A549 (cell line): ENCODE measurements around the gene DCAF4. TPM values are rescaled to one million over a fixed set of nuclear protein-coding genes. Genes with fewer than 3 reads are reported as not detected.
A peak's percentile ranks its signal among the peaks of the same experiment; 100 is the strongest.

Source experiments
- ATAC-seq, 2 experiments: fragments of 200-7000 bp in 1 of 2; fragments of >200 bp in 1 of 2; cut with Nextera tagmentation in 1 of 2; cut with Tn5 transposase in 1 of 2; 3 replicates each; pipeline versions ENCODE4 v1.8.0 to v1.9.1; 2018 to 2020; ENCODE audit warnings: mild to moderate bottlenecking in 1 of 2, moderate library complexity in 1 of 2
- CTCF ChIA-PET: fragments of 300-600 bp; sonication (Branson Sonifier 250); formaldehyde crosslinking; extraction: SDS; loops from one replicate; lab custom pipeline; 2021; ENCODE audit warnings: antibody characterized with exemption, inconsistent platforms; lab: Yijun Ruan, JAX
- POLR2A ChIA-PET: fragments of 350-600 bp; formaldehyde crosslinking; extraction: SDS; loops from one replicate; lab custom pipeline; 2021; ENCODE audit warnings: antibody characterized with exemption, inconsistent platforms; lab: Yijun Ruan, JAX
- DNase-seq, 2 experiments: peaks; one replicate each; pipeline versions ENCODE4 v3.0.0 to v3.0.0-alpha.2; 2011 to 2016; ENCODE audit warnings: low read depth in 1 of 2, low spot score in 1 of 2
- FAIRE-seq: peaks from 2 replicates; lab custom pipeline; 2011; peaks lifted over from hg19 to GRCh38; lab: Jason Lieb, UNC
- H3K27ac ChIP-seq, 2 experiments: fragments of >200 bp; sonication (Bioruptor Twin); formaldehyde crosslinking; 3 replicates each; pipeline ENCODE4 v1.5.1; 2016 to 2017
- H3K4me1 ChIP-seq: fragments of >200 bp; sonication (Bioruptor Twin); formaldehyde crosslinking; 3 replicates; pipeline ENCODE4 v1.6.1; 2016
- H3K4me2 ChIP-seq: fragments of >200 bp; sonication (Bioruptor Twin); formaldehyde crosslinking; 3 replicates; pipeline ENCODE4 v1.6.1; 2016
- H3K4me3 ChIP-seq: fragments of >200 bp; sonication (Bioruptor Twin); formaldehyde crosslinking; 3 replicates; pipeline ENCODE4 v1.5.1; 2016
- H3K9me3 ChIP-seq: fragments of >200 bp; sonication (Bioruptor Twin); formaldehyde crosslinking; 3 replicates; pipeline ENCODE4 v1.6.1; 2016
- CBX2 ChIP-seq: fragments of 200-600 bp; sonication (generic); IDR thresholded peaks from 2 replicates; pipeline ENCODE4 v1.6.1; 2016; ENCODE audit warnings: low read depth, mild to moderate bottlenecking, borderline replicate concordance
- CEBPB ChIP-seq, 2 experiments: fragments of >200 bp in 1 of 2; sonication (Bioruptor Twin) in 1 of 2; formaldehyde crosslinking in 1 of 2; IDR thresholded peaks; 2 replicates each; pipeline ENCODE4 v1.6.1; 2012 to 2016
- CHD4 ChIP-seq: fragments of 200-600 bp; sonication (generic); IDR thresholded peaks from 2 replicates; pipeline ENCODE4 v1.6.1; 2016; ENCODE audit warnings: antibody characterized with exemption, mild to moderate bottlenecking, borderline replicate concordance
- EHMT2 ChIP-seq: fragments of 200-600 bp; sonication (generic); IDR thresholded peaks from 2 replicates; pipeline ENCODE4 v1.6.1; 2016; ENCODE audit warnings: antibody characterized with exemption, low read depth, mild to moderate bottlenecking, moderate library complexity
- GATA3 ChIP-seq: IDR thresholded peaks from 2 replicates; pipeline ENCODE4 v1.6.1; 2012; ENCODE audit warnings: borderline replicate concordance
- HOXA7 ChIP-seq: fragments of 250-450 bp; sonication (Bioruptor Pico); IDR thresholded peaks from 2 replicates; pipeline ENCODE4 v1.5.0; 2020; ENCODE audit warnings: mild to moderate bottlenecking, moderate library complexity
- HOXB5 ChIP-seq: fragments of 250-450 bp; sonication (Bioruptor Pico); IDR thresholded peaks from 2 replicates; pipeline ENCODE4 v1.5.0; 2020; ENCODE audit warnings: mild to moderate bottlenecking, moderate library complexity
- JUN ChIP-seq, 2 experiments: fragments of >200 bp; sonication (Bioruptor Twin); formaldehyde crosslinking; IDR thresholded peaks; 2 replicates in 1 of 2; 3 replicates in 1 of 2; pipeline ENCODE4 v1.6.1; 2016 to 2017
- MAFK ChIP-seq: fragments of 450-650 bp; IDR thresholded peaks from 2 replicates; pipeline ENCODE4 v1.6.1; 2014; ENCODE audit not compliant: partially characterized antibody
- MYC ChIP-seq: IDR thresholded peaks from 2 replicates; pipeline ENCODE4 v1.6.1; 2012; ENCODE audit warnings: mild to moderate bottlenecking, inconsistent platforms, low read length, improper control_type of control experiment, borderline replicate concordance
- POLR2A ChIP-seq: IDR thresholded peaks from 2 replicates; pipeline ENCODE4 v1.6.1; 2012; ENCODE audit warnings: mild to moderate bottlenecking, low read length
- POLR2AphosphoS2 ChIP-seq: conservative IDR thresholded peaks from 2 replicates; pipeline ENCODE4 v1.6.1; 2012; ENCODE audit warnings: low read length, improper control_type of control experiment, inconsistent platforms
- RARB ChIP-seq: fragments of 250-450 bp; sonication (Bioruptor Pico); IDR thresholded peaks from 2 replicates; pipeline ENCODE4 v1.8.0; 2021; ENCODE audit warnings: mild to moderate bottlenecking, moderate library complexity
- TFCP2L1 ChIP-seq: fragments of 250-450 bp; sonication (Bioruptor Pico); IDR thresholded peaks from 2 replicates; pipeline ENCODE4 v1.5.0; 2021; ENCODE audit warnings: mild to moderate bottlenecking
- TP53 ChIP-seq: fragments of 250-450 bp; sonication (Bioruptor Pico); IDR thresholded peaks from 2 replicates; pipeline ENCODE4 v1.5.0; 2021; ENCODE audit warnings: mild to moderate bottlenecking, moderate library complexity
- ZFP36 ChIP-seq: fragments of 450-650 bp; IDR thresholded peaks from 2 replicates; pipeline ENCODE4 v1.6.1; 2014; ENCODE audit warnings: borderline replicate concordance; ENCODE audit not compliant: partially characterized antibody
- ZNF302 ChIP-seq: fragments of 250-450 bp; sonication (Bioruptor Pico); IDR thresholded peaks from 2 replicates; pipeline ENCODE4 v1.9.0; 2021; ENCODE audit warnings: inconsistent platforms, mild to moderate bottlenecking, moderate library complexity
- WGBS: methylation state at CpG from one replicate; pipeline ENCODE4 v1.1.6; 2017; ENCODE audit errors: missing lambda C conversion rate; 5-methylcytosine and 5-hydroxymethylcytosine counted together
- polyA plus RNA-seq, 4 experiments: library from polyadenylated mRNA; depleted of rRNA in 3 of 4; stranded (reverse); fragments of >200 nt; fragmentation: RNase III in 1 of 4; extraction: RNeasy Plus Mini Kit Qiagen cat#74134 plus additional on column Dnase treatment in 1 of 4; gene quantifications; 2 replicates in 3 of 4; 3 replicates in 1 of 4; pipeline ENCODE4 v1.2.3, GENCODE V29; 2011 to 2017
- TF ChIP-seq, protein P1 (sequence below): fragments of >200 bp; sonication (Bioruptor Twin); formaldehyde crosslinking; IDR thresholded peaks from 2 replicates; pipeline ENCODE4 v1.6.1; 2016
- TF ChIP-seq, protein P2 (sequence below): fragments of 450-650 bp; IDR thresholded peaks from 2 replicates; pipeline ENCODE4 v1.6.1; 2014; ENCODE audit warnings: antibody characterized with exemption
- TF ChIP-seq, protein P3 (sequence below): fragments of 250-450 bp; sonication (Bioruptor Pico); IDR thresholded peaks from 2 replicates; pipeline ENCODE4 v1.5.0; 2020; ENCODE audit warnings: low read depth, mild to moderate bottlenecking, moderate library complexity
- TF ChIP-seq, protein P4 (sequence below): fragments of >200 bp; sonication (Bioruptor Twin); formaldehyde crosslinking; IDR thresholded peaks from 3 replicates; pipeline ENCODE4 v1.5.1; 2016
- TF ChIP-seq, protein P5 (sequence below): fragments of >200 bp; sonication (Bioruptor Twin); formaldehyde crosslinking; IDR thresholded peaks from 3 replicates; pipeline ENCODE4 v1.6.1; 2016
- TF ChIP-seq, protein P6 (sequence below): IDR thresholded peaks from 2 replicates; pipeline ENCODE4 v1.6.1; 2012; ENCODE audit warnings: low read depth, borderline replicate concordance

Gene DCAF4
- polyA plus RNA-seq, 2 of the 4 experiments (the other 2 are of a cell fraction): 18.4 to 22.4 TPM

DNA sequence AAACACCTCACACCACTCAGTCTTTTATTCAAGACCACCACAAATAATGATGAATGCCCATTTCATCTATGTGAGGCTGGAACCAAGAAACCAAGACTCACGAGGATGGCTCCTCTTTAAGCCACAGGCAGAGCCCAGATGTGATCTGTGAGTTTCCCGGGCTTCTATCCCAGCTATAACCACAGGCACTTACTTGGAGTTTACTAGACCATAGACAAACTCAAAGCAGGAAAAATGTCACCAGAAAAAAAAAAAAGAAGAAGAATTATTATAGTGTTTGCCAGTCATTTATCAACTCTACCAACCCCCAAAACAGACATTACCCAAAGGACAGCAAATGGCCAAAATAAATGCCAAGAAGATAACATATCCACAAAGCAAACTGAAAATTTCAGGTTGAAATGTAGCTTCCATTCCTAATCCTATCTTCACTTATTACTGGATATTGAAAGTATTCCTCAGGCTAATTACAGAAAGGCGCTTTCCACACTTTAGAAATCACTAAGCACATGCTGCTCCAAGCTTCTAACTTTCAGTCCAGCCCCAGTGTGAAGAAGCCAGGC lies 56.0 kb downstream of the DCAF4 start:
- no peak overlapping the region for H3K27ac ChIP-seq
- no peaks in the 10 kb centered on the region for H3K9me3 ChIP-seq
- no peaks in the 10 kb centered on the region for H3K4me1 ChIP-seq
- 91% methylated on average over 3 of the region's 3 CpGs for WGBS
- TF ChIP-seq POLR2AphosphoS2: no peak
- no peak for TF ChIP-seq MYC
- TF ChIP-seq, protein P1, sequence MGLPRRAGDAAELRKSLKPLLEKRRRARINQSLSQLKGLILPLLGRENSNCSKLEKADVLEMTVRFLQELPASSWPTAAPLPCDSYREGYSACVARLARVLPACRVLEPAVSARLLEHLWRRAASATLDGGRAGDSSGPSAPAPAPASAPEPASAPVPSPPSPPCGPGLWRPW: no peak
- no peak for TF ChIP-seq RARB (CRISPR knock-in tag)
- no peak for TF ChIP-seq TP53 (CRISPR knock-in tag)
- TF ChIP-seq ZNF302 (CRISPR knock-in tag): no peak
- TF ChIP-seq EHMT2: no peak
- no peak for TF ChIP-seq ZFP36
- TF ChIP-seq, protein P2, sequence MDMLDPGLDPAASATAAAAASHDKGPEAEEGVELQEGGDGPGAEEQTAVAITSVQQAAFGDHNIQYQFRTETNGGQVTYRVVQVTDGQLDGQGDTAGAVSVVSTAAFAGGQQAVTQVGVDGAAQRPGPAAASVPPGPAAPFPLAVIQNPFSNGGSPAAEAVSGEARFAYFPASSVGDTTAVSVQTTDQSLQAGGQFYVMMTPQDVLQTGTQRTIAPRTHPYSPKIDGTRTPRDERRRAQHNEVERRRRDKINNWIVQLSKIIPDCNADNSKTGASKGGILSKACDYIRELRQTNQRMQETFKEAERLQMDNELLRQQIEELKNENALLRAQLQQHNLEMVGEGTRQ: no peak
- no peak for TF ChIP-seq GATA3
- no peak for DNase-seq
- FAIRE-seq: no peak
- no peak overlapping the region for H3K4me3 ChIP-seq
- CTCF ChIA-PET: interaction anchor here (3.8 kb wide), 1 partner anchor 34 kb away, joined by 15 read pairs; no protein-coding TSS in a partner anchor
- H3K4me2 ChIP-seq: no peak overlapping the region
- POLR2A ChIA-PET: no interaction called here
- no peak for ATAC-seq

DNA sequence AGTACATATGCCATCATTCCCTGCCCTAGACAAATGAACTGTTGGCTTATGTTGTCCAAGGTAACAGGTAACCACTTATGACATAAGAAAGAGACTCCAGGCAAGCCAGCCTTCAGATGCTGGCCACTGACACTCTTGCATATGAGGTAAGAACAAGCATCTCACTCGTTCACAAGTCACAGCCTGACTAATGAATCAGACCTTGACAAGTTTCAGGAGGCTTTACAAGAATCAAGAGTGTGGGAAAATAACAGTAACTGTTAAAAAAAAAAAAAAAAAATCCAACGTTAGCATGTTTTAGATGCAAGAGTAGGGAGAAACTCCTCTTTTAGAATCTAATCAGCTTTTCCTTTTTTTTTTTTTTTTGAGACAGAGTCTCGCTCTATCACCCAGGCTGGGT lies 60.0 kb downstream of the DCAF4 start:
- CTCF ChIA-PET: interaction anchor here (0.7 kb wide), 1 partner anchor 11 kb away, joined by 4 read pairs; no protein-coding TSS in a partner anchor
- Histone ChIP-seq H3K4me1 (no peaks in the 10 kb centered on the region), H3K9me3 (no peaks in the 10 kb centered on the region), H3K27ac (no peak overlapping the region), H3K4me2 (no peak overlapping the region), H3K4me3 (no peak overlapping the region)
- TF ChIP-seq MAFK (peak; percentile 69), TFCP2L1 (CRISPR knock-in tag) (no peak)
- POLR2A ChIA-PET: no interaction called here
- DNase-seq: no peak
- WGBS: 53% methylated on average over 3 of the region's 3 CpGs
- ATAC-seq: no peak
- FAIRE-seq: no peak

DNA sequence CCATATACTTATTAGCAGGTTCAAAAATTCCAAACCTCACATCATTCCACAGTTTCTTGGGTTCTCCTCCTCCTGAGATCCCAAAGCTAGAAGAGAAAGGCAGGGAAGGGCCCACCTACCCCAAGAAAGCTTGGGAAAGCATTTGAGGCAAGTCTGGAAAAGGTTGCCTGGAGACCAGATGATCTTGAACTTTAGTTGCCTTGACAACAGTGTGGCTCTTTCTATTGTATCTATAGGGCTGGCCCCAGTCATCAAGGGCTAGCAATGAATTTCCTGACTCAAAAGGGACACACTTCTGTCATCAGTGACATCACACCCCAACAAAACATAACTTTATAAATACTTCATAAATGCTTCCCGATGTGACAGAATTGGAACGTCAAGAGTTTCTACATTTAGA lies 60.6 kb downstream of the DCAF4 start:
- no peak for ATAC-seq
- Histone ChIP-seq H3K4me1 (no peaks in the 10 kb centered on the region), H3K4me2 (no peak overlapping the region), H3K27ac (no peak overlapping the region), H3K4me3 (no peak overlapping the region), H3K9me3 (no peaks in the 10 kb centered on the region)
- ChIA-PET CTCF (no interaction called here), POLR2A (no interaction called here)
- no peak for TF ChIP-seq HOXB5 (CRISPR knock-in tag)
- TF ChIP-seq POLR2AphosphoS2: no peak
- TF ChIP-seq, protein P3, sequence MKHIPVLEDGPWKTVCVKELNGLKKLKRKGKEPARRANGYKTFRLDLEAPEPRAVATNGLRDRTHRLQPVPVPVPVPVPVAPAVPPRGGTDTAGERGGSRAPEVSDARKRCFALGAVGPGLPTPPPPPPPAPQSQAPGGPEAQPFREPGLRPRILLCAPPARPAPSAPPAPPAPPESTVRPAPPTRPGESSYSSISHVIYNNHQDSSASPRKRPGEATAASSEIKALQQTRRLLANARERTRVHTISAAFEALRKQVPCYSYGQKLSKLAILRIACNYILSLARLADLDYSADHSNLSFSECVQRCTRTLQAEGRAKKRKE (CRISPR knock-in tag): no peak
- TF ChIP-seq, protein P2: no peak
- no peak for TF ChIP-seq JUN (IDR thresholded peaks at IDR 0.05)
- TF ChIP-seq CEBPB (IDR thresholded peaks at IDR 0.05): no peak
- TF ChIP-seq HOXA7 (CRISPR knock-in tag): no peak
- no peak for TF ChIP-seq CBX2
- TF ChIP-seq, protein P4, sequence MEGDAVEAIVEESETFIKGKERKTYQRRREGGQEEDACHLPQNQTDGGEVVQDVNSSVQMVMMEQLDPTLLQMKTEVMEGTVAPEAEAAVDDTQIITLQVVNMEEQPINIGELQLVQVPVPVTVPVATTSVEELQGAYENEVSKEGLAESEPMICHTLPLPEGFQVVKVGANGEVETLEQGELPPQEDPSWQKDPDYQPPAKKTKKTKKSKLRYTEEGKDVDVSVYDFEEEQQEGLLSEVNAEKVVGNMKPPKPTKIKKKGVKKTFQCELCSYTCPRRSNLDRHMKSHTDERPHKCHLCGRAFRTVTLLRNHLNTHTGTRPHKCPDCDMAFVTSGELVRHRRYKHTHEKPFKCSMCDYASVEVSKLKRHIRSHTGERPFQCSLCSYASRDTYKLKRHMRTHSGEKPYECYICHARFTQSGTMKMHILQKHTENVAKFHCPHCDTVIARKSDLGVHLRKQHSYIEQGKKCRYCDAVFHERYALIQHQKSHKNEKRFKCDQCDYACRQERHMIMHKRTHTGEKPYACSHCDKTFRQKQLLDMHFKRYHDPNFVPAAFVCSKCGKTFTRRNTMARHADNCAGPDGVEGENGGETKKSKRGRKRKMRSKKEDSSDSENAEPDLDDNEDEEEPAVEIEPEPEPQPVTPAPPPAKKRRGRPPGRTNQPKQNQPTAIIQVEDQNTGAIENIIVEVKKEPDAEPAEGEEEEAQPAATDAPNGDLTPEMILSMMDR: no peak
- TF ChIP-seq, protein P5, sequence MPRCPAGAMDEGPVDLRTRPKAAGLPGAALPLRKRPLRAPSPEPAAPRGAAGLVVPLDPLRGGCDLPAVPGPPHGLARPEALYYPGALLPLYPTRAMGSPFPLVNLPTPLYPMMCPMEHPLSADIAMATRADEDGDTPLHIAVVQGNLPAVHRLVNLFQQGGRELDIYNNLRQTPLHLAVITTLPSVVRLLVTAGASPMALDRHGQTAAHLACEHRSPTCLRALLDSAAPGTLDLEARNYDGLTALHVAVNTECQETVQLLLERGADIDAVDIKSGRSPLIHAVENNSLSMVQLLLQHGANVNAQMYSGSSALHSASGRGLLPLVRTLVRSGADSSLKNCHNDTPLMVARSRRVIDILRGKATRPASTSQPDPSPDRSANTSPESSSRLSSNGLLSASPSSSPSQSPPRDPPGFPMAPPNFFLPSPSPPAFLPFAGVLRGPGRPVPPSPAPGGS: no peak
- TF ChIP-seq POLR2A: no peak
- TF ChIP-seq CHD4: no peak
- TF ChIP-seq, protein P6, sequence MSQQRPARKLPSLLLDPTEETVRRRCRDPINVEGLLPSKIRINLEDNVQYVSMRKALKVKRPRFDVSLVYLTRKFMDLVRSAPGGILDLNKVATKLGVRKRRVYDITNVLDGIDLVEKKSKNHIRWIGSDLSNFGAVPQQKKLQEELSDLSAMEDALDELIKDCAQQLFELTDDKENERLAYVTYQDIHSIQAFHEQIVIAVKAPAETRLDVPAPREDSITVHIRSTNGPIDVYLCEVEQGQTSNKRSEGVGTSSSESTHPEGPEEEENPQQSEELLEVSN: no peak
- no peak for TF ChIP-seq ZFP36
- DNase-seq: no peak
- 87% methylated on average over 2 of the region's 2 CpGs for WGBS
- no peak for FAIRE-seq
